ENCODE measurements around the gene PPP1R15A. TPM values are rescaled to one million over a fixed set of nuclear protein-coding genes. Genes with fewer than 3 reads are reported as not detected.
"Not testable (repeated sequence)": the region's sequence is repeated elsewhere in the genome, so short reads cannot be mapped to it uniquely, and the experiment has no call there.

The PPP1R15A gene
- total RNA-seq, 1 experiment from 2014 or later: 30.2 TPM

DNA sequence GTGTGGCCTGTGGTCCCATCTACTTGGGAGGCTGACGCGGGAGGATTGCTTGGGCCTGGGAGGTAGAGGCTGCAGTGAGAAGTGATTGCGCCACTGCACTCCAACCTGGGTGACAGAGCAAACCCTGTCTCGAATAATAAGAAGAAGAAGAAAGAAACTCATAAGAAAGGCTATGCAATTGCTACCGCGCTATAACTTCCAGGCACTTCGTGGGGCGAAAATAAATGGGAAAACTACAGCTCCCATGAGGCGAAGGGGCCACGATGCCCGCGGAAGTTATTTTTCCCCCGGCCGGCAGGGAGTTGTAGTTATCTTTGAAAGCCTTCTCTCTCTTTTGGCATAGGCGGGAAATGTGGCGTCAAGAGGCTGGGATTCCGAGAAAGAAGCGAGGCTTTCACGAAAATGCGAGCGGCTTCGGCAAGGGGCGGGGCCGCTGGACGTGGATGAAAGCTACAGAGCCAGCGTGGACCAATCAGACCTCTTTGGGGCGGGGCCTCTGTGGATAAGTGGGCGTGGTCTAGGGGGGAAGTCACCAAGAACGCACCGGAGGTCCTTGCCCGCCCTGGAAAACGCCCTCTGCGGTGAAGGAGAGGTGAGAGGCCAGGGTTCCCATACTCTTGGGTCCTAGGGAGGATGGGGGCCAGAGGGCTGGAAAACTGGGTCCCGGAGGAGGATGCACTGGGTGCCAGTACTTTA is 27.7 kb downstream of the PPP1R15A start, which contains the start of gene NUCB1:
TSS of gene NUCB1 (plus strand) at position 532 of the 696 bp plus-strand sequence. CDS start 485 bp downstream, outside the sequence.
- in situ Hi-C loops (cut with HindIII; ENCODE audit: low pct_unique_long_range_greater_than_20kb, low sequenced_read_pairs): no loop called here
- peak; percentile 99 for DNase-seq (ENCODE audit: low read depth, low spot score)

- in situ Hi-C loops (cut with HindIII; ENCODE audit: low pct_unique_long_range_greater_than_20kb, low sequenced_read_pairs): no loop called here
- DNase-seq (ENCODE audit: low read depth, low spot score): peak; percentile 54
These were observed 28.5 kb downstream of the PPP1R15A start for GRCh38 chr19:48900477-48901406.

DNA sequence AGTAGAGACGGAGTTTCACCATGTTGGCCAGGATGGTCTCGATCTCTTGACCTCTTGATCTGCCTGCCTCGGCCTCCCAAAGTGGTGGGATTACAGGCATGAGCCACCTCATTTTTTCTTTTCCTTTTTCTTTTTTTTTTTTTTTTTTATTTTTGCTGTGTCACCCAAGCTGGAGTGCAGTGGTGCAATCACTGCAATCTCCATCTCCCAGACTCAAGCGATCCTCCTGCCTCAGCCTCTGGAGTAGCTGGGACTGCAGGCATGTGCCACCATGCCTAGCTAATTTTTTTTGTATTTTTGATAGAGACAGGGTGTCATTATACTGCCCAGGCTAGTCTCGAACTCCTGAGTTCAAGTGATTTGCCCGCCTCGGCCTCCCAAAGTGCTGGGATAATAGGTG is 30.1 kb downstream of the PPP1R15A start:
- DNase-seq (ENCODE audit: low read depth, low spot score); in situ Hi-C loops (cut with HindIII; ENCODE audit: low pct_unique_long_range_greater_than_20kb, low sequenced_read_pairs): not testable (repeated sequence)

DNA sequence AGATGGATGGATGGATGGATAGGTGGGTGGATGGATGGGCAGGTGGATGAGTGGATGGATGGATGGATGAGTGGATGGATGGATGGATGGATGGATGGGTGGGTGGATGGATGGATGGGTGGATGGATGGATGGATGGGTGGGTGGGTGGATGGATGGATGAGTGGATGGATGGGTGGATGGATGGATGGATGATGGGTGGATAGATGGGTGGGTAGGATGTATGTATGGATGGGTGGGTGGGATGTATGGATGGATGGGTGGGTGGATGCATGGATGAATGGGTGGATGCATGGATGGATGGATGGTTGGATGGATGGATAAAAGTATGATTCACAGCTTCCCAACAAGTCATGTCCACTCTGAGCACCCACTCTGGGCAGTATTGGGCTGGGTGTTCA is 31.6 kb downstream of the PPP1R15A start:
- DNase-seq (ENCODE audit: low read depth, low spot score); in situ Hi-C loops (cut with HindIII; ENCODE audit: low pct_unique_long_range_greater_than_20kb, low sequenced_read_pairs): not testable (repeated sequence)

DNA sequence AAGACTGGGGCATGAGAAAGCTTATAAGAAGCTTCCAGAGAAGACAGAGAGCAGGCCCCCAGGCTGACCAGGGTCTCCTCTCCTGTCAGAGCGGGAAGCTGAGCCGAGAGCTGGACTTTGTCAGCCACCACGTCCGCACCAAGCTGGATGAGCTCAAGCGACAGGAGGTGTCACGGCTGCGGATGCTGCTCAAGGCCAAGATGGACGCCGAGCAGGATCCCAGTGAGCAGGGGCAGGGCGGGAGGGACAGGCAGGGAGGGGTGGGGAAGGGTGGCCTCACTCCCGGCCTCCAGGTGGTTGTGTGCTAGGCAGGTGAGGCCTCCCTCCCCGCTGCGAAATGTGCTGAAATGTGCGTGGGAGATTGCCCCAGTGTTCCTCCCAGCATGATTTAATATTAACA is 33.4 kb downstream of the PPP1R15A start:
- in situ Hi-C loops (cut with HindIII; ENCODE audit: low pct_unique_long_range_greater_than_20kb, low sequenced_read_pairs): no loop called here
- no peak for DNase-seq (ENCODE audit: low read depth, low spot score)

DNA sequence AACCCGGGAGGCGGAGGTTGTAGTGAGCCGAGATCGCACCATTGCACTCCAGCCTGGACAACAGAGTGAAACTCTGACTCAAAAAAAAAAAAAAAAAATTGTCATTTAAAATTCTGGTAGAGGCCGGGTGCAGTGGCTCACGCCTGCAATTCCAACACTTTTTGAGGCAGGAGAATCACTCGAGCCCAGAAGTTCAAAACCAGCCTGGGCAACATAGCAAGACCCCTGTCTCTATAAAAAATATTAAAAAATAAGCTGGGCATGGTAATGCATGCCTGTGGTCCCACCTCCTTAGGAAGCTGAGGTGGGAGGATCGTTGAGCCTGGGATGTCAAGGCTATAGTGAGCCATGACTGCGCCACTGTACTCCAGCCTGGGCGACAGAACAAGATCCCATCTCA is 34.1 kb downstream of the PPP1R15A start:
- no peak for DNase-seq (ENCODE audit: low read depth, low spot score)
- in situ Hi-C loops (cut with HindIII; ENCODE audit: low pct_unique_long_range_greater_than_20kb, low sequenced_read_pairs): no loop called here

DNA sequence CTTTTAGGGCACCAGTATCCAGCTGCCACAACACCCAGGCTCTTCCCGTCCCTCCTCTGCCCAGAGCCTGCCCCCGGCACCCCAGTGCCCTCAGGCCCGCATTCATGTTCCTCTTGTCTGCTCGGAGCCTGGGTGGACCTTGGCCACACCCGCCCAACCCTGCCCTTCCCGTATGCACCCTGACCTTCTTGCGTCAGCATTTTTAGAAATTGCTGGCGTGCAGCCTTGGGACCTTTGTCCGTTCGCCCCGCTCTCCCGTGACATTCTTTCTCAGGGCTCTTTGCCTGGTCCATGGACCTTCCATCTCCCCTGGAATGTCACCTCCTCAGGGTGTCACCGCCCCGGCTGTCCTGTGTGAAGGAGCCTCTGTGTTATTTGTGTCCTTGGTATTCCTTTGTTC is 35.5 kb downstream of the PPP1R15A start:
- no peak for DNase-seq (ENCODE audit: low read depth, low spot score)
- in situ Hi-C loops (cut with HindIII; ENCODE audit: low pct_unique_long_range_greater_than_20kb, low sequenced_read_pairs): no loop called here

DNA sequence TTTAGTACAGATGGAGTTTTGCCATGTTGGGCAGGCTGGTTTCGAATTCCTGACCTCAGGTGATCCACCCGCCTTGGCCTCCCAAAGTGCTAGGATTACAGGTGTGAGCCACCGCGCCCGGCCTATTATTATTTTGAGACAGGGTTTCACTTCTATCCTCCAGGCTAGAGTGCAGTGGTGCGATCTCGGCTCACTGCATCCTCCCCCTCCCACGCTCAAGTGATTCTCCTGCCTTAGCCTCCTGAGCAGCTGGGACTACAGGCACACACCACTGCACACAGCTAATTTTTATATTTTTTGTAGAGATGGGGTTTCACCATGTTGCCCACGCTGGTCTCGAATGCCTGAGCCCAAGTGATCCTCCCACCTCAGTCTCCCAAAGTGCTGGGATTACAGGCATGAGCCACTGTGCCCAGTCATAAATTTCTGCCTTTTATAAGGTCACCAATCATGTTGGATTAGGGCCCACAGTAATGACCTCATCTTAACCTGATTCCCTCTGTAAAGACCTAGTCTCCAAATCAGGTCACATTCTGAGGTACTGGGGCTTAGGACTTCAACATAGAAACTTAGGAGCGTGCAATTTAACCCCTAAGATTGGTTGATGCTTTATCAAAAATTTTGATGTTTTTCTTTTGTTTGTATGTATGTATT is 37.3 kb downstream of the PPP1R15A start:
- in situ Hi-C loops (cut with HindIII; ENCODE audit: low pct_unique_long_range_greater_than_20kb, low sequenced_read_pairs); DNase-seq (ENCODE audit: low read depth, low spot score): not testable (repeated sequence)

- DNase-seq (ENCODE audit: low read depth, low spot score): no peak
- in situ Hi-C loops (cut with HindIII; ENCODE audit: low pct_unique_long_range_greater_than_20kb, low sequenced_read_pairs): no loop called here
These were observed 38.6 kb downstream of the PPP1R15A start for GRCh38 chr19:48910803-48911202.

DNA sequence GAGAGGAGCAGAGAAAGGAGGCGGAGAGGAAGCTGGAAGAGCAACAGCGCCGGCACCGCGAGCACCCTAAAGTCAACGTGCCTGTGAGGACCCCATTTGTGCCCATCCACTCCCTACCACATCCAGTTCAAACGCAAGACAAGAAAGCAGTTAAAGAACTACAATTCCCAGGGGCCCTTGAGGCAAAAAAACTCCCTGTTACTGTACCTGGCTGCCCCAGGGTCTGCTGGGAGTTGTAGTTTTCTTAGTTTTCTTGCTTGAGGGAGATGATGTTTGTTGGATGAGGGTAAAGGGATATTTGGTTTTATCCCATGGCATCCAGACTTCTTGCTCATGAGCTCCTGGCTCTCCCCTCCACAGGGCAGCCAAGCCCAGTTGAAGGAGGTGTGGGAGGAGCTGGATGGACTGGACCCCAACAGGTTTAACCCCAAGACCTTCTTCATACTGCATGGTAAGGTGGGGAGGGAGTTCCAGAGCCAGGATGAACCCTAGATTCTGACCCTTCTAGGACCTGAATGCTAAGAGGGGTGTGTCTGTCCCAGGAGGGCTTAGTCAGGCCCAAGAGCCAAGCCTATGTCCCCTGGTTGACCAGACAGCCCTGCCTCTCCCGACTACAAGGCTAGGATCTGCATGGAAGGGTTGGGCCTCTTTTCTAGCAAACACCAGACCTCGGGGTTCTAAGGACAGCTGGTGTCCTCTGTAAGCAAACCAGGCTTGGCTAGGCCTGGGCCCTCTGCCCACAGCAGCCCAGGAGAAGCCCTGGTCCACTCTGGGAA is 41.1 kb downstream of the PPP1R15A start:
- in situ Hi-C loops (cut with HindIII; ENCODE audit: low pct_unique_long_range_greater_than_20kb, low sequenced_read_pairs): no loop called here
- peak; percentile 44 for DNase-seq (ENCODE audit: low read depth, low spot score)

DNA sequence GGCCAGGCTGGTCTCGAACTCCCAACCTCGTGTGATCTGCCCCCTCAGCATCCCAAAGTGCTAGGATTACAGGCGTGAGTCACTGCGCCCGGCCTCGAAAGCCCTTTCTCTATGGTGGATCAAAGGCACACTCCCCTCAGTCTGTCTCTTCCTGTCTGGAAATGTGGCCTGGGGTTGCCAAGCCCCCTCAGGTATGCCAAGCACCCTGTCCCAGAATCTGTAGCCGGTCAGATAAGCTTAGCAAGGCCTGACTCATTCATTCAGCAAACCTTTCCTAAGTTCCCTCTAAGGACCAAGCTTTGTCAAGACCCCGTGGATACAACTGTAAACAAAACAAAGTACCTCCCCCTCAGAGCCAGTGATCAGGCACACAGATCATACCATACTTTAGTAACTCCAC is 42.0 kb downstream of the PPP1R15A start:
- no peak for DNase-seq (ENCODE audit: low read depth, low spot score)
- in situ Hi-C loops (cut with HindIII; ENCODE audit: low pct_unique_long_range_greater_than_20kb, low sequenced_read_pairs): no loop called here

DNA sequence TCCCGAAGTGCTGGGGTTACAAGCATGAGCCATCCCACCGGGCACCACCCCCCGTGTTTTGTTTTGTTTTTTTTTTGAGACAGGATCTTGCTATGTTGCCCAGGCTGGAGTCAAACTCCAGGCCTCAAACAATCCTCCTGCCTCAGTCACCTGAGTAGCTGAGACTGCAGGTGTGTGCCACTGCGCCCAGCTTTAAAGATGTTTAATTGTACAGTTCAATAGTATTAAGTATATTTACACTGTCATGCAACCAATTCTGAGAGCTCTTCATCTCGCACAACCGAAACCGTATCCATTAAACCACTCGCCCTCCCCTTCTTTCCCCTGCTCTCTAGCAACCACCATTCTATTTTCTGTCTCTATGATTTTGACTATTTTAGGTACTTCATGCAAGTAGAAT is 43.5 kb downstream of the PPP1R15A start:
- no peak for DNase-seq (ENCODE audit: low read depth, low spot score)
- in situ Hi-C loops (cut with HindIII; ENCODE audit: low pct_unique_long_range_greater_than_20kb, low sequenced_read_pairs): no loop called here

DNA sequence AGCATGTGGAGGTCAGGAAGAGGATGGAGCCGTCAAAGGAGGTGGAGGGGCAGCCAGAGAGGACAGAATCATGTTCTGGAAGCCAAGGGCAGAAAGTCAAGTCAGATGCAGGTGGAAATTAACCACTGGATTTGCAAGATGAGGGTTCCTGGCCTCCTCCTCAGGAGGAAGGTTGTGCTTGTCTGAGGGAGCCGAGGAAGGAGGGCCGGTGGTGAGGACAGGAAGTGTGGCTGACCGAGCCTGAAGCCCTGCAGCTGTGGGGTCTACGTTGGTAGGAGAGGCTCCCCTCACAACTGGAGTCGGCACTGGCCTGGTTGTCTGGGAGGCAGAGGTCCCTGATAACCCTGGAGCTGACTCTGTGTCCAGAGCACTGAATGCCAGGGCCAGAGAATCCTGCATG is 45.9 kb downstream of the PPP1R15A start:
- in situ Hi-C loops (cut with HindIII; ENCODE audit: low pct_unique_long_range_greater_than_20kb, low sequenced_read_pairs): no loop called here
- DNase-seq (ENCODE audit: low read depth, low spot score): no peak

DNA sequence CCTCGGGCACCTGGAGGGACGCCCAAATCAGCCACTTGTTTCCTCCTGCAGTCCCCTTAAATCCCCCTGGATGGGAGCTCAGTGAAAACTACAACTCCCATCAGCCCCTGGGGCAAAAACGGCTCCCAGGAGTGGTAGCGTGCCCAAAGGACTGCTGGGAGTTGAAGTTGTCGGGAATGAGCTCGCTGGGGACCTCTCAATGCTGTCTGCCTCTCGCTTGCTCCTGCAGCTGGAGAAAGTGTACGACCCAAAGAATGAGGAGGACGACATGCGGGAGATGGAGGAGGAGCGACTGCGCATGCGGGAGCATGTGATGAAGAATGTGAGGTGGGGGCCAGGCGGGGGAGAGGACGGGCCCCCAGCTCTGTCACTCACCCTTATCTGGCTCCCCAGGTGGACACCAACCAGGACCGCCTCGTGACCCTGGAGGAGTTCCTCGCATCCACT is 46.6 kb downstream of the PPP1R15A start:
- in situ Hi-C loops (cut with HindIII; ENCODE audit: low pct_unique_long_range_greater_than_20kb, low sequenced_read_pairs): no loop called here
- peak; percentile 54 for DNase-seq (ENCODE audit: low read depth, low spot score)

- DNase-seq (ENCODE audit: low read depth, low spot score); in situ Hi-C loops (cut with HindIII; ENCODE audit: low pct_unique_long_range_greater_than_20kb, low sequenced_read_pairs): not testable (repeated sequence)
These were observed 47.0 kb downstream of the PPP1R15A start for GRCh38 chr19:48919271-48919670.

DNA sequence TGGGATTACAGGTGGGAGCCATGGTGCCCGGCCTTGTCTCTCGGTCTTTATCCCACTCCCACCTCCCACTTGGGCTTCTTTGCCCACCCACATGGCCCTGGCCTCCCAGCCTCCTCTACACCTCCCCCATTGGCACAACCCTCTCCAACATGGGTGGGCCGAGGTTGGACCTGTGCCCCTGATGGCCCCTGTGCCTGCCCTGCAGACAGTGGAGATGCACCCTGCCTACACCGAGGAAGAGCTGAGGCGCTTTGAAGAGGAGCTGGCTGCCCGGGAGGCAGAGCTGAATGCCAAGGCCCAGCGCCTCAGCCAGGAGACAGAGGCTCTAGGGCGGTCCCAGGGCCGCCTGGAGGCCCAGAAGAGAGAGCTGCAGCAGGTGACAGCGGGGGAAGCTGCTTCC is 48.7 kb downstream of the PPP1R15A start:
- no peak for DNase-seq (ENCODE audit: low read depth, low spot score)
- in situ Hi-C loops (cut with HindIII; ENCODE audit: low pct_unique_long_range_greater_than_20kb, low sequenced_read_pairs): no loop called here

- no peak for DNase-seq (ENCODE audit: low read depth, low spot score)
- in situ Hi-C loops (cut with HindIII; ENCODE audit: low pct_unique_long_range_greater_than_20kb, low sequenced_read_pairs): no loop called here
These were observed 49.7 kb downstream of the PPP1R15A start for GRCh38 chr19:48921721-48922500.
